Measurements from ENCODE around the gene MGAT1.
"Not testable (repeated sequence)": the region's sequence is repeated elsewhere in the genome, so short reads cannot be mapped to it uniquely, and the experiment has no call there.

MGAT1 gene

DNA sequence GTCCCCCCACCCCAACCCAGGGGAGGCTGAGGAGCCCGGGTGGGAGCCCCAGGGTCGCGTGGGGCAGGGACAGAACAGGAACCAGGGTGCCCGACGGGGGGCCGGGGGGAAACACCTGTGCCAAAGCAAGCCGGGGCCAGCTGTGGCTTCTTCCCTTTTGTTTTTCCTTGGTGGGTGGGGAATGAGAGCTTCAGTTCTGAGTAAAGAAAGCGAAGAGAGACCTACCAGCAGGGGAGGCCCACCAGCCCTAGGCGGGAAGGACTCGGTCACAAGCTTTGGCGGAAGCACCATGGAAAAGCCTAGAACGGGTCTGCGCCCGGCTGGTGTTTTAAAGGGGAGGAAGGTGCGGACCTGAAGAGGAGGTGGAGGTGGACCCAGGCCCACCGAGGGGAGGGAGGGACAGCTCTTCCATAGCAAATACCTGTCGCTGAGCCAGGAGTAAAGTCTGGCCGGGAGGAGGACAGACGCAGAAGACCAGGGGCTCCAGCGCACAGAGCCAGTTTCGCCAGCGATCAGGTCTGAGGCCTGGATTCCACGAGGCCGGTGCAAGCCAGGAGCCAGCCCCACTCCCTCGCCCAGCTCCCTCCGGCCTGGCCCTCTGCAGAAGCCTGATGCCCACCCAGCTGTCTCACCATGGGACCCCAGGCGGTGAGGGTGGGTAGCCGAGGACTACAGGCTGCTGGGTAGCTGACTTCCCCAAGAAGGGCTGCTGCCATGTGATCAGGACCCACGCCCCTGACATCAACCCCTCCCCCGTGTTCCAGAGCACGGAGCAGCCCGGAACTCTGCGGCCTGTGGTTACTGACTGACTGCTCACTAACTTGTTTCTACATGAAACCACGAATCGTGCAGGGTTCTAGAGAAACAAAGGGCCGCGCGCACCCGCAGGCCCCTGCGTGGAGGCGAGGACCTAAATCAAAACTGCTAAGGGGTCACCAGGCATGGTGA lies 849 bp upstream of the MGAT1 start:
- peak; percentile 90 for DNase-seq

GRCh38 chr5:180801596-180802324 lies 846 bp downstream of the MGAT1 start:
- DNase-seq = no peak

DNA sequence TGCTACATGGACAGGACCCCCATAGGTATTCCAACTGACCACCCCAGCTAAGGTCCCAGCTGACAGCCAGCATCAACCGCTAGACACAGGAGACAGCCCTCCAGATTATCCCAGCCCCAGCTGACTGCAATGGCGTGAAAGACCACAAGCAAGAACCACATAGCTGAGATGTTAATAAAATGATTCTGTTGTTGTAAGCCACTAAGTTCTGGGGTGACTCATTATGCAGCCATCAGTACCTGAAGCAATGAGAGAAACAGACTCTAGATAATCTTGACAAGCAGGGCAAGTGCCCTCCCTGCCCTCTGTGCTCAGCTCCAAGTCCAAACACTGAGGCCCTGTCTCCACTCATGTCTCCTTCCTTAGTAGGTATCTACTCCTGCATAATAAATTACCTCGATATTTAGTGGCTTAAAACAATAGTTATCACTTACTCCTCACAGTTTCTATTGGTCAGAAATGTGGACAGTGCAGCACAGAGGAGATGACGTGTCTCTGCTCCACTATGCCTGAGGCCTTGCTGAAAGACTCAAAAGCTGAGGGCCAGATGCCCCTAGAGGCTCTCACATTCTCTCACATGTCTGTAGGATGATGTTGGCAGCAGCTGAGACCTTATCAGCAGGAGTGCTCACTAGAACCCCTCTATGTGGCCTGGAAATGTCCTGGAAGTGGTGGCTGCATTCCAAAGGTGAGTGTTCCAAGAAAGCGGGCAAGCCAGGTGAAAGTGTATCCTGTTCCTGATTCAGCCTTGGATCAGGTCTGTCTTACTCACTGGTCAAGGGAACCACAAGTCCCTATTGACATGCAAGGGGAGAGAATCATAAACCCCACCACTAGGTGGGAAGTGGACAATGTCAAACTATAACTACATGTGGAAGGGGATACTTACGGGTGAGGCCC lies 2.5 kb downstream of the MGAT1 start:
- no peak for DNase-seq

DNA sequence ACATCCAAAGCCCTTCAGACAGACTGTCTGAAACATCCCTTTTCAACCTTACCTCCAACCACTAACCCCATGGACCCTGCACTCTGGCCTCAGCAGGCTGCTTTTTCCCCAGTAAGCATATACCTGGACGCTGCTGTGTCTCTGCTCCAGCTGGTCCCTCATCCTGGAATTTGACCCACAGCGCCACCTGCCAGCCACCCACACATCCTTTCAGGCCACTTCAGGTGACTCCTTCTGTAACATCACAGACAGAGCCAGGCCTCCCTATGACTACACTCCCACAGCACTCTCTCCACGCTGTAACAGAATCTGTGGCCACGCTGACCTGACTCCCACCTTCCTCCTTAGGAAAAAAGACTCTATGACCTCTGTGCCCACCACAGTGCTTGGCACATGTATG lies 3.4 kb downstream of the MGAT1 start:
- DNase-seq = no peak

DNA sequence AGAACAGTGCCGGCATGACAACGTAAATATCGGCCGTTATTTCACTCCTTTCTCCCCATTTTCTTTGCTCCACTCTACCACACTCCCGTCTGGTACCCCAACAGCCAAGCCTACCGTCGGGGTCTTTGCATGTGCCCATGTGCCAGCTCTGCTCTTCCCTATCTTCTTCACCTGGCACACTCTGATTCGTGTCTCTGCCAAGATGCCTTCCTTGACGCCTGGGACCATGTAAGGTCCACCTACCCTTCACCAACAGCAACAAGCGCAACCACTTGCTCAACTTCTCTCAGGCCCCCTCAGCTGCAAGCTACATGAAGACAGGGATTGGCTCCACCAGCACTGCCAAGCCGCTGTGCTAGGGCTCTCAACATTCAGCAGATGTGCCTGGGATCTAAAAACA lies 4.4 kb downstream of the MGAT1 start:
- DNase-seq = no peak

DNA sequence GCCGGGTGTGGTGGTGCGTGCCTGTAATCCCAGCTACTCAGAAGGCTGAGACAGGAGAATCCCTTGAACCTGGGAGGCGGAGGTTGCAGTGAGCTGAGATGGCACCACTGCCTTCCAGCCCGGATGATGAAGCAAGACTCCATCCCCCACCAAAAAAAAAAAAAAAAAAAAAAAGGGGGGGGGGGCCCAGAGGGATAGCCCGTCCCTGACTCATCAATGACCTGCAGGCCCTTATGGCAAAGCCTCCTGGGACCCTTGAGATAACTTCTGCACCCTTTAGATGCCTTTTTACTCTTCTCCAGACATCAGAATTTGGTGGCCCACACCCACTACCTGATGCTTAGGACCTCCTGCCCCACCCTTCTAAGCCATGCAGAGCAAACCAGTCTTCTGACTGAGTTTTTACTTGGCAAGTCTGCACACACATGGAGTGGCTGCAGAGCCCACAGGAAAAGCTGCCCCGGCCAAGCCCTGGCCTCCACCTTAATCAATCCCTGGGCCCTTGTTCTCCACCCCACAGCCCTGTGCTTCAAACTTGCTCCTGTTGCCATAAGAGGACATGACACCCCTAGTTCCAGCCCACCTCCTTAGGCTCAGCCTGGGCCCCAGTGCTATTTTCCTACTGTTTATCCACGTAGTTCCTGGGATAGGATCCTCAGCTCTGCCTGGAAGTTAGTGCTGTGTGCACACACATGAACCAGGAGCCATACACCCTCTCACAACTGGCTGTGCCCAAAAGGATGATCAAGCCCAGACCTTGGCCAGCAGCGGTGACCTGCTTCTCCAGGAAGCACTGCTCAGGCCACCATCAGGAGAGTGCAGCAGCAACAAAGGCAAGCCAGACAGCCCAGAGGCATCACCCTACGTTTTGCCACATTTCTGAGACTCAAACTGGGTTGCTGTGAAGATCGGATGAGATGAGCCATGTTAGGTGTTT lies 5.1 kb downstream of the MGAT1 start:
- no peak for DNase-seq

GRCh38 chr5:180795771-180796313 lies 6.8 kb downstream of the MGAT1 start:
- DNase-seq = no peak

GRCh38 chr5:180792965-180793287 lies 9.7 kb downstream of the MGAT1 start:
- no peak for DNase-seq

DNA sequence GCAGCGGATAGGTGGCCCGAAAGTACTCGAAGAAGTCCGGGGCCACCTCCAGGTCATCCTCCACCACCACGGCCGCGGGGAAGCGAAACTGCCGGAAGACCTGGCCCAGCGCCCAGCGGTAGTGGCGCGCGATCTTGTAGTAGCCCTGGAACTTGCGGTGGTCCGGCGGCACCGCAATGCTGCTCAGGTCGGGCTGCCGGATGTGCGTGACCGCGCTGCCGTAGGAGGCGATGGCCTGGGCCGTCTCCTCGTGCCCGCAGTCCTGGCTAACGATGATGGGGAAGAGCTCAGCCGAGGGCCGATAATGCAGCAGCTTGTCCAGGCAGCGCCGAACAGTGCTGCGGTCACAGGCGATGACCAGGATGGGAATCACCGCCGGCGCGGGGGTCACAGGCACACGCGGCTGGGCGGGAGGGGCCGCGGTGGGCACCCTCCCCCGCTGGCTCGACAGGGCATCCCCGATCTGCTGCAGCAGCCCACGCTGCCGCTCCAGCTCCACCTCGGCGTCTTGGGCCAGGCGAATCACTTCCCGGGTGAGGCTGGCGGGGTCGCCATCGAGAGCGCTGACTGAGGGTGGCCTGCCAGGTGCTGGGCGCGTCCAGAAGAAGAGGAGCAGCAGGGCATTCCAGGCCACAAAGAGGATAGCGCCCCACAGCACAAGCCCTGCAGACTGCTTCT lies 10.2 kb downstream of the MGAT1 start:
- DNase-seq = no peak

DNA sequence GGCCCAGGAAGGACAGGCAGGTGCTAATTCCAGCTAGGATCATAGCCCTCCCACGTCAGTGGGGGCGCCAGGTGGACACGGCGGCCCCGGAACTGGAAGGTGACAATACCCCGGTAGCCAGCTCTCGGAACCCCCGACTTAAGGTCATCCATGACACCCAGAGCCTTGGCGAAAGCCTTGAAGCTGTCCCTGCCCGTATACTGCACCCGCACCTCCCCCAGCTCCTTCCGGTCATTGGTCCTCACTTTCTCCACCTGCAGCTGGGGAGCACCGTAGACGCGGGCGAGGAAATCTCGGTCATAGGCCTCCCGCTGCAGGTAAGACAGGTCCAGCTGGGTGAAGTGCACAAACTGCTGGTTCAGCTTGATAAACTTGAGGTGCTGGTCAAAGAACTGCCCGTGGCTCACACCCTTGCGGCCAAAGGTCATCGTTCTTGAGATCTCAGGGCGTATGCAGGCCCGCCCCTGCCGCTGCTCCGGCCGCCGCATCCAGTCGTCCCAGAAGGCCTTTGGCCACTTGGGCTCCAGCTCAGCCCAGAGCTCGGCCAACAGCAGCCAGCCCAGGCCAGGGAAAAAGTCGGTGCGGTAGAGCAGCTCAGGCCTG lies 10.9 kb downstream of the MGAT1 start:
- DNase-seq = no peak

- DNase-seq = no peak
These were observed 12.1 kb downstream of the MGAT1 start for GRCh38 chr5:180790524-180790923.

DNA sequence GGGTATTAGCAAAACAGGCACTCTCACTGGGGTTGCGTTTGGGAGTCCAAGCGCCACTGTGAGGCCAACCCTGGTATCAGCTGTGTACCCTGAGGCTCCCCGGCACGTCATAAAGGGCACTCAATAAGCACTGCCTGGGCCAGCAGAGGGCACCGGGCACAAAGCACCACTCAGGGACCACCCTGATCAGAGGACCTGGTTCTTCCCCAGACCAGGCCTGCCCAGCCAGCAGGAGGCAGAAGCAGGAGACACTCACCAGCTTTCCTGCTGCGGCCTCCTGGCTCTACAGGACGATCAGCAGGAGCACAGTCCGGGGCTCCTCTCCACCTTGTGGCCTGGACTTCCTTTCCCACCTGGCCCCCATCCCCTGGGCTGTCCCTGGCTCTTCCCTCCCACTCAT lies 12.6 kb downstream of the MGAT1 start:
- peak; percentile 31 for DNase-seq

DNA sequence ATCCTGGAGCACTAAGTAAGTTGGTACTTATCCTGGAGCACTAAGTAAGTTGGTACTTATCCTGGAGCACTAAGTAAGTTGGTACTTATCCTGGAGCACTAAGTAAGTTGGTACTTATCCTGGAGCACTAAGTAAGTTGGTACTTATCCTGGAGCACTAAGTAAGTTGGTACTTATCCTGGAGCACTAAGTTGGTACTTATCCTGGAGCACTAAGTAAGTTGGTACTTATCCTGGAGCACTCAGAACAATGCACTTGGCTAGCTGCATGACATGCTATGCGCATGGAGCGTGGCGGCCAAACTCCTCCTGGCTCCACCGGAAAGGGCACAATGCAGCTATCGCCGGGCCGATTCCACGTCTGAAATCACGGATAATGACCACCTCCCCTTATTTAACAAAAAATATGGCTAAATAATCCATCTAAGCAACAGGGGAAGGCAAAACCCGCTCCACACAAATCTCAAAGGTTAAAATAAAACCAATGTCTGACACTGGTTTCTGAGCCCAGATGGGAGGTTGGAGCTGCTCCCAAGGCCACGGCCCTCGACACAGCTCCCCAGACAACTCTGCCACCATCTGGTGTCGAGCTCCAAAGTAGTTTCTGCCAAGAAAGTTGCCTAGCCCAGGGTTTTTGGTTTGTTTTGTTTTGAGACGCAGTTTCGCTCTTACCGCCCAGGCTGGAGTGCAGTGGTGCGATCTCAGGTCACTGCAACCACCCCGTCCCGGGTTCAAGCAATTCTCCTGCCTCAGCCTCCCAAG lies 13.8 kb downstream of the MGAT1 start:
- not testable (repeated sequence) for DNase-seq

GRCh38 chr5:180787711-180788431 lies 14.7 kb downstream of the MGAT1 start:
- DNase-seq = no peak

DNA sequence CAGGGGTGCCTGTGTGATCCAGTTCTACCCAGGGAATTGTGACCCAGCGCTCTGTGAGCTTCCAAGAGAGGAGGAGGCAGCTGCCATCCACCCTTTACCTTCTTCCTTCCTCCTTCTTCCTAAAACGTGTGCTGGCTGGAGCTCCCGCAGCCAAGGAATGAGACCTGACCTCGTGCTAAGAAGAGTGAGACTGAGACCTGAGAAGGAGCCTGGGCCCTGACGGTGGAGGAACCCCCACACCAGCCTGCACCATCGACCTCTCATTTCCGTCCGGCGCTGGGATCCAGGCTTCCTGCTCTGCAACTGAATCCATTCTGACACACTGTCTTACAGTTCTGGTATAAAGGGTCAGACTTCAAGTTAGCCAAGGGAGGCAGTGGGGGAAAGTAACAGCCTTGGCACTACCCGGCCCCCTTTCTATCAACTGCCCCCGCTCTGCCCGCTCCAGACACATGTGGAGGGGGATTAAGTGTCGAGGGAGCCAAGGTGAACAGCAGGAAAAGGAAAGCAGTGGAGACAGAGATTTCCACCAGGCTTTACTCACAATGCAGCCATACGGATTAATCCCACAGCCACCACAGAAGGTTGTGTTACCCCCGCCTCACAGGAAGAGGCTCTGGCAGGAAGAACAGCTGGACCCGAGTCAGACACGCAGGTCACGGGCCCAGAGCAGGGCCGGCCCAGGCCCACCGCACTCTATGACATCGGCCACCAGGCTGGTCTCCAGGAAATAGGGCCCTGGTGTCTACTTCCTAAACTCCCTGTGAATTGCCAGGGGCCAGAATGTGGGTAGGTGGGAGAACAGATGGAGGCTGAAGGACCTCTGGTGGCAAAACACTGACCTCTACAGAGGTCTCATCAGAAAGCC lies 15.8 kb downstream of the MGAT1 start:
- no peak for DNase-seq

- no peak for DNase-seq
These were observed 16.8 kb downstream of the MGAT1 start for GRCh38 chr5:180785794-180786221.

DNA sequence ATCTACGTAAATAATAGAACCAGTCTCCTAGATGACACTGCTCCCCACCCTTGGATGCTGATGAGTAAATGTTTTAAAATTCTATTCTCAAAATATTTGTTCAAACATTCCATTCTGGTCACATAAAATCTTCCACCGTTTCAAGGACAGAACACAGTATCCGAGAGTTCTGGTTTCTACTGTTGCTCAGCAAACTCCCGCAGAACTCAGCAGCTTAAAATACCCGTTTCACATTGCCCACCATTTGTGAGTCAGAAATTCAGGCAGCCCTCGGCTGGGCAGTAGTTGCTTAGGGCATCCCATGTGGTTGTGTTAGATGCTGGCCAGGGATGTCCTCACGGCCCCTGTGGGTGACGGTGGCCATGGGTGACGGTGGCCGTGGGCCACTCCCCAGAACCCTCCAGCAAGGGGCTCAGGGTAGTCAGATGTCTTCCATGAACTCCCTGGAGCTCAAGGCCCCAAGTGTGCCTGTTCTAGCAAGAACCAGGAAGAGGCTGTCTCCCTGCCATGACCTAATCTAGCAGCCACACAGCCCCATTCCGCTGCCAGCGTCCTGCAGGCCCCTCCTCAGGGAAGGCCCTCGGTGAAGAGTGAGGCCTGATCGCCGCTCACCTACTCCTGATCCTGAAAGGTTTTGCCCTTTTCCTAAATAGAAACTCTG lies 17.4 kb downstream of the MGAT1 start:
- no peak for DNase-seq
